ENCODE data around the gene SLC17A8. TPM values are rescaled to one million over a fixed set of nuclear protein-coding genes. Genes with fewer than 3 reads are reported as not detected.

SLC17A8 gene
- total RNA-seq, 1 donor from 2014 or later = not detected

DNA sequence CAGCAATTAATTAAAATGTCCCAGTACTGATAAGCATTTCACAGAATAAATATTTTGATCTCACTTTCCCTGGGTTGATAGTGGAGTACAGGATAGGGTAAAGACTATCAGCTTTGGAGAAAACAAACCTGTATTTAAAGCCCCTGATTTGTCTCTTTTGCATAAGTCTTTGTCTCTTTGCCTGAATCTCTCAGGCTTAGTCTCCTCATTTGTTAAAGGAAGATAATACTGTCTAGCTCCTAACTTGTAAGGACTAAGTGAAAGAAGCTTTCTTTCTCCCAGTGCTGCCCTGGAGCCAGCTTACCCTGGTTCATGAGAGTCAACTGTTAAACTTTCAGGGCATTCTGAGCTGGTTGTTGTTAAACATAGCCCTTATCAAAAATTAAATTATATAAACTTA lies 111.3 kb downstream of the SLC17A8 start:
- Mint-ChIP-seq H3K27ac (ENCODE audit: unreplicated experiment) (no peak overlapping the region), H3K4me1 (ENCODE audit: low read depth, unreplicated experiment) (no peaks in the 10 kb centered on the region), H3K27me3 (ENCODE audit: low read depth, unreplicated experiment) (no peaks in the 10 kb centered on the region), H3K4me3 (ENCODE audit: unreplicated experiment) (no peak overlapping the region), H3K9me3 (ENCODE audit: unreplicated experiment) (no peaks in the 10 kb centered on the region), H3K36me3 (ENCODE audit: low read depth, unreplicated experiment) (no peaks in the 10 kb centered on the region)
- no peak for DNase-seq (ENCODE audit: low read depth)
- Histone ChIP-seq H3K27ac (ENCODE audit: low read depth, low read length) (no peak overlapping the region), H4K20me1 (ENCODE audit: insufficient read depth, low read length) (no peaks in the 10 kb centered on the region), H3K79me2 (ENCODE audit: insufficient read depth, low read length) (no peaks in the 10 kb centered on the region), H3K36me3 (ENCODE audit: insufficient read depth, low read length) (no peaks in the 10 kb centered on the region), H3K4me3 (ENCODE audit: insufficient read depth, low read depth, low read length) (no peak overlapping the region), H3K9me3 (ENCODE audit: insufficient read depth, low read depth, low read length) (no peaks in the 10 kb centered on the region), H2AFZ (ENCODE audit: low read depth, low read length) (no peak overlapping the region), H3K27me3 (ENCODE audit: insufficient read depth, low read length) (no peaks in the 10 kb centered on the region), H3K4me1 (ENCODE audit: insufficient read depth, low read length) (no peaks in the 10 kb centered on the region), H3K4me2 (ENCODE audit: low read length) (no peak overlapping the region), H3K9ac (ENCODE audit: low read length) (no peak overlapping the region)
- TF ChIP-seq EZH2 (IDR thresholded peaks at IDR 0.05; ENCODE audit: insufficient read depth, low read length) (no peak), CTCF (IDR thresholded peaks at IDR 0.05; ENCODE audit: insufficient read depth, low read depth, low read length) (no peak)
- FAIRE-seq = no peak

Other genes starting within 250 kb of the SLC17A8 start
- 13.3 and 16.0 TPM in 2 replicates for gene BLTP3B, start 214.2 kb upstream of the SLC17A8 start, total RNA-seq
- gene ACTR6, start 156.3 kb upstream of the SLC17A8 start, total RNA-seq = 23.9 and 26.6 TPM in 2 replicates
- 1.3 and 1.7 TPM in 2 replicates for gene DEPDC4, start 90.0 kb upstream of the SLC17A8 start, total RNA-seq
- gene SCYL2, start 89.9 kb upstream of the SLC17A8 start, total RNA-seq = 56.2 and 68.7 TPM in 2 replicates
- gene NR1H4, start 116.8 kb downstream of the SLC17A8 start, total RNA-seq = not detected in 2 replicates
- 3.4 and 5.2 TPM in 2 replicates for gene GAS2L3, start 216.6 kb downstream of the SLC17A8 start, total RNA-seq

Data from astrocyte (in vitro differentiated cells and primary cell).